ENCODE measurements around the gene SCO2. TPM values are rescaled to one million over a fixed set of nuclear protein-coding genes. Genes with fewer than 3 reads are reported as not detected.

SCO2 gene
- total and polyA plus RNA-seq, 2 of the 13 experiments (the other 11 are each of a cell fraction or from before 2014, with no cell fraction given), result 0.32 to 3.7 TPM

GRCh38 chr22:50547263-50547985 is 22.0 kb upstream of the SCO2 start:
- ChIA-PET CTCF (ENCODE audit: low intra/inter-chr PET ratio, low total read pairs) (no interaction called here), POLR2A (interaction anchor here (0.9 to 4.2 kb wide), 7 partner anchors 8 to 40 kb away, joined by 3 to 34 read pairs (median 4); partner anchors contain the start of genes LMF2, NCAPH2, SCO2 and SYCE3)
- peak; percentile 16; the same call in 1 of the 2 replicates for TF ChIP-seq ZNF687 (CRISPR knock-in tag; IDR thresholded peaks at IDR 0.05)
- no peak for TF ChIP-seq NFE2 (CRISPR knock-in tag; IDR thresholded peaks at IDR 0.05)
- TF ChIP-seq ZNF513 (CRISPR knock-in tag; conservative IDR thresholded peaks at IDR 0.05), result no peak
- TF ChIP-seq ZMAT5 (CRISPR knock-in tag; IDR thresholded peaks at IDR 0.05; ENCODE audit: borderline replicate concordance, low read depth), result no peak
- no peak for TF ChIP-seq ZNF232 (CRISPR knock-in tag; IDR thresholded peaks at IDR 0.05; ENCODE audit: borderline replicate concordance)
- no peak for TF ChIP-seq KAT2B (IDR thresholded peaks at IDR 0.05; ENCODE audit: borderline replicate concordance, low read depth, low read length)
- TF ChIP-seq ZNF569 (CRISPR knock-in tag; IDR thresholded peaks at IDR 0.05; ENCODE audit: borderline replicate concordance), result no peak
- peak; percentile 42 for TF ChIP-seq HNRNPK (IDR thresholded peaks at IDR 0.05; ENCODE audit: low read depth, low read length, poor library complexity, severe bottlenecking)
- TF ChIP-seq SYNCRIP (IDR thresholded peaks at IDR 0.05; ENCODE audit: insufficient read depth, low read depth, low read length), result no peak
- no peak for TF ChIP-seq GLI4 (CRISPR knock-in tag; IDR thresholded peaks at IDR 0.05; ENCODE audit: borderline replicate concordance)
- no peak for TF ChIP-seq GPN1 (CRISPR knock-in tag; IDR thresholded peaks at IDR 0.05; ENCODE audit: borderline replicate concordance)
- no peaks in the 10 kb centered on the region for H3K36me3 ChIP-seq (replicated peaks in 1 of 2; ENCODE audit: control insufficient read depth in 1 of 2, insufficient read depth in 2 of 2, low read length in 2 of 2)
- no peaks in the 10 kb centered on the region for H3K9me3 ChIP-seq (ENCODE audit: low read length)
- ATAC-seq, result peak; percentile 12
- H4K20me1 ChIP-seq (ENCODE audit: insufficient read depth, low read length), result no peaks in the 10 kb centered on the region
- peak overlapping the region; percentile 36; the same call in 1 of the 2 replicates for H3K4me2 ChIP-seq (ENCODE audit: low read depth, low read length)
- H2AFZ ChIP-seq (ENCODE audit: low read length), result no peak overlapping the region
- FAIRE-seq, result no peak
- H3K4me3 ChIP-seq (replicated peaks in 1 of 3; ENCODE audit: insufficient read depth in 1 of 3, low read depth in 2 of 3, low read length in 3 of 3), result peak overlapping the region in 2 of 3 experiments; percentile 16 to 48; a peak in 2 of 6 replicates
- intact Hi-C loops (cut with micrococcal nuclease; ENCODE audit: unreplicated experiment) (no loop called here), in situ Hi-C loops (cut with HindIII; ENCODE audit: extremely low pct_ligation_motif_present, low pct_unique_long_range_greater_than_20kb) (no loop called here)
- peaks cover 22% of the 10 kb centered on the region for H3K4me1 ChIP-seq (ENCODE audit: insufficient read depth, low read length)
- no peak overlapping the region for H3K9ac ChIP-seq (ENCODE audit: insufficient read depth, low read depth, low read length)
- 33% methylated on average over 9 of the region's 35 CpGs for WGBS (ENCODE audit: low lambda C conversion rate)
- no peak overlapping the region for H3K27ac ChIP-seq (ENCODE audit: extremely low read length, insufficient read depth, low read length)
- DNase-seq (ENCODE audit: low spot score), result no peak
- no TSS peak for BruUV-seq (replicated peaks)
- peaks cover 3 to 30% of the 10 kb centered on the region in 2 experiments for H3K27me3 ChIP-seq (ENCODE audit: control insufficient read depth in 1 of 2, insufficient read depth in 2 of 2, low read length in 2 of 2)
- H3K79me2 ChIP-seq (ENCODE audit: insufficient read depth, low read length), result no peaks in the 10 kb centered on the region

Data from HepG2 (cell line).